Activated naive CD8-positive, alpha-beta T cell treated with anti-CD3 and anti-CD28 coated beads for 36 hours (primary cell): ENCODE data around the gene MRPL16. TPM values are rescaled to one million over a fixed set of nuclear protein-coding genes. Genes with fewer than 3 reads are reported as not detected.

ENCODE experiments used
- DNase-seq: peaks from one replicate; pipeline ENCODE4 v3.0.0; 2021
- H3K27ac Mint-ChIP-seq: one replicate; pipeline ENCODE4 v1.8.0; 2022; ENCODE audit warnings: mild to moderate bottlenecking, moderate library complexity, mixed read lengths
- H3K27me3 Mint-ChIP-seq: one replicate; pipeline ENCODE4 v1.8.0; 2022; ENCODE audit warnings: mild to moderate bottlenecking, mixed read lengths
- H3K36me3 Mint-ChIP-seq: one replicate; pipeline ENCODE4 v1.8.0; 2021; ENCODE audit warnings: mild to moderate bottlenecking, mixed read lengths
- H3K4me1 Mint-ChIP-seq: one replicate; pipeline ENCODE4 v1.8.0; 2021; ENCODE audit warnings: mixed read lengths
- H3K4me3 Mint-ChIP-seq: one replicate; pipeline ENCODE4 v1.8.0; 2022; ENCODE audit warnings: mild to moderate bottlenecking, moderate library complexity, mixed read lengths
- H3K9me3 Mint-ChIP-seq: one replicate; pipeline ENCODE4 v1.8.0; 2022; ENCODE audit warnings: mixed read lengths
- total RNA-seq, 2 experiments: library from RNA; stranded (reverse); gene quantifications; one replicate each; pipeline ENCODE4 v1.2.3, GENCODE V29; 2021

Gene MRPL16
- total RNA-seq, 2 experiments from 2014 or later = 104 to 105 TPM

GRCh38 chr11:59770319-59770718 lies 40.3 kb downstream of the MRPL16 start:
- Mint-ChIP-seq H3K27me3 (no peaks in the 10 kb centered on the region), H3K36me3 (no peaks in the 10 kb centered on the region), H3K4me3 (no peak overlapping the region), H3K4me1 (peaks cover 19% of the 10 kb centered on the region), H3K9me3 (no peaks in the 10 kb centered on the region), H3K27ac (no peak overlapping the region)
- DNase-seq = no peak

GRCh38 chr11:59769828-59770227 lies 40.8 kb downstream of the MRPL16 start:
- peaks cover 22% of the 10 kb centered on the region for H3K4me1 Mint-ChIP-seq

DNA sequence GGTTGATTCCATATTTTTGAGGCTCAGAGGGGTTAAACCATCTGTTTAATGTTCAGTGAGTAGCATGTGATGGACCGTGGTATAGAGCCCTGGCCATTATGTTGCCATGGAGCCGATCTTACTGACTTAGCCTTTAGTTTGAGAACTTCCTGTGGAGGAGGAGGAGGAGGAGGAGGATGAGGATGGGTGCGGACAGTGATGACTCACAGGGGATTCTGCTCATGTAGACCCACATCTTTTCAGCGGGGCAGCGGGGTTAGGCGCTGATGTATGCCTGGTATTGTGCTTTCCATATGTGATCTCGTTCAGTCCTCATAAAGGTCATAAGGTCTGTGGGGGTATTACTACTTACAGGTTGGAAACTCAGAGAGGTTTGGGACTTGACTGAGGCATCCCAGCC lies 41.5 kb downstream of the MRPL16 start:
- Mint-ChIP-seq H3K36me3 (no peaks in the 10 kb centered on the region), H3K27me3 (no peaks in the 10 kb centered on the region)
- DNase-seq = no peak

More at GRCh38 chr11:59769828-59770227, 40.8 kb downstream of the MRPL16 start:
- no peak for DNase-seq
- Mint-ChIP-seq H3K4me3 (no peak overlapping the region), H3K27me3 (no peaks in the 10 kb centered on the region), H3K9me3 (no peaks in the 10 kb centered on the region), H3K27ac (no peak overlapping the region), H3K36me3 (no peaks in the 10 kb centered on the region)

GRCh38 chr11:59767225-59767611 lies 43.4 kb downstream of the MRPL16 start:
- Mint-ChIP-seq H3K4me1 (peaks cover 14% of the 10 kb centered on the region), H3K4me3 (no peak overlapping the region), H3K36me3 (no peaks in the 10 kb centered on the region), H3K9me3 (no peaks in the 10 kb centered on the region), H3K27me3 (no peaks in the 10 kb centered on the region), H3K27ac (no peak overlapping the region)
- no peak for DNase-seq

More for the DNA sequence above, 41.5 kb downstream of the MRPL16 start:
- Mint-ChIP-seq H3K4me3 (no peak overlapping the region), H3K4me1 (peaks cover 22% of the 10 kb centered on the region), H3K9me3 (no peaks in the 10 kb centered on the region), H3K27ac (no peak overlapping the region)

- DNase-seq = no peak
- Mint-ChIP-seq H3K4me1 (peaks cover 9% of the 10 kb centered on the region), H3K27me3 (no peaks in the 10 kb centered on the region), H3K9me3 (no peaks in the 10 kb centered on the region), H3K27ac (no peak overlapping the region), H3K4me3 (no peak overlapping the region), H3K36me3 (no peaks in the 10 kb centered on the region)
Observed at GRCh38 chr11:59766542-59767224, 43.9 kb downstream of the MRPL16 start.

DNA sequence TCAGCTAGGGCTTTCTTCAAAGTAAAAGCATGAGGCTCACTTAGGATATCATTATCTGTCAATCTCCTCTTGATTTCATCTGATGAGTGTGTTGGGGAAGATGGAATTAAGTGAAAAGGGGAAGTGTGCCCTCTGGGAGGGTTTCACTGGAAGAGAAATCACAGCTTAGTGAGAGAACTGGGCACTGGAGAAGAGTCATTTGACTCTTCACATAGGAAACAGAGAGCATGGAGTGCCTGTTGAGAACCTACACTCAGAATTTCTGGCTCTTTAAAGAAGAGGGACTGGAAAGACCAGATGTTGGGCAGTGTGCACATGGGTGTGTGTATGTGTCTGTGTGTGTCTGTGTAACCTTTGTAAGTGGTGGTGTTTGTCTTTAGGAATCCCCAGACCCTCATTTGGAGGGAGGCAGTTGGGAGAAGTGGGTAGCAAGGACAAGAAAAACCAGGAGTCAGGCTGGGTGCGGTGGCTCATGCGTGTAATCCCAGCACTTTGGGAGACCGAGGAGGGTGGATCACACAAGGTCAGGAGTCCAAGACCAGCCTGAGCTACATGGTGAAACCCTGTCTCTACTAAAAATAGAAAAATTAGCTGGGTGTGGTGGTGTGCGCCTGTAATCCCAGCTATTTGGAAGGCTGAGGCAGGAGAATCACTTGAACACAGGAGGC lies 45.4 kb downstream of the MRPL16 start:
- Mint-ChIP-seq H3K4me3 (no peak overlapping the region), H3K9me3 (no peaks in the 10 kb centered on the region), H3K4me1 (peaks cover 6% of the 10 kb centered on the region), H3K27me3 (no peaks in the 10 kb centered on the region), H3K27ac (no peak overlapping the region), H3K36me3 (no peaks in the 10 kb centered on the region)
- no peak for DNase-seq

- Mint-ChIP-seq H3K27ac (no peak overlapping the region), H3K4me1 (peaks cover 10% of the 10 kb centered on the region), H3K27me3 (no peaks in the 10 kb centered on the region), H3K9me3 (no peaks in the 10 kb centered on the region), H3K36me3 (no peaks in the 10 kb centered on the region), H3K4me3 (no peak overlapping the region)
- no peak for DNase-seq
Observed at GRCh38 chr11:59761993-59762392, 48.6 kb downstream of the MRPL16 start.

DNA sequence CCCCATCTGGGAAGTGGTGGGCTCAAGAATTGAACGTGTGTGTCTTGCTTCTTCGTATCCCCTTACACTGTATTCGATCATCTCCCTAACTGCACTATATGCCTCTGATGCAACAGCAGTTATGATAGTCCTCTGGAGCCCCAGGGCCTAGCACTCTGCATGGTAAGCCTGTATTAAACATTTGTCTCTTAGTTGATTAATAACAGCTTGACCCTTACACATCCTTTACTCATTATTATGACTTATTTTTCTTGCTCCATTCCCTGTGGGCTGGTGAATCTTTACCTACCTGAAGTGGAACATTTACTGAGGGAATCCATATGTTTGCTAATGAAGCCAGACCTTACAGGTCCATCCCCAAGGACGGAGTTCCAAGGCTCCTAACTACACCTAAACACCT lies 49.8 kb downstream of the MRPL16 start:
- Mint-ChIP-seq H3K4me3 (no peak overlapping the region), H3K27ac (no peak overlapping the region), H3K27me3 (no peaks in the 10 kb centered on the region), H3K9me3 (no peaks in the 10 kb centered on the region), H3K4me1 (peaks cover 20% of the 10 kb centered on the region), H3K36me3 (no peaks in the 10 kb centered on the region)
- DNase-seq = no peak

DNA sequence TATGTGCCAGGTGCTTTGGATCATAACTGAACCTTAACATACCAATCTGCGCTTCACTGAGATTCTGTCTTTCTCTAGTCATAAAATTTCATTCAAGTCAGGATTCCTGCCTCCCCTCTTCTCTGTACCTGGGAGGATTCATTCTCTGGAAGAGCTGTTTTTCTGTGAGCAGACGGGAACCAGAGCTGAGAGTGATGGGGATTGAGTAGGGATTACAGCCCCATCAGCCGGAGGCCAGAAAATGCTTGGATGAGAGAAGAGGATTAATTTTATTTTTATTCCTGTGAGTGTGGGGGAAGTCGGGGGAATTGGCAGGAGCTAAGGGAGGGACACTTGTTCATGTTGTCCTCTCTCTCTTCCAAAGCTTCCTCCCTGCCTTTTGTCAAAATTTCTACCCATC lies 50.7 kb downstream of the MRPL16 start:
- Mint-ChIP-seq H3K4me3 (no peak overlapping the region), H3K4me1 (peaks cover 18% of the 10 kb centered on the region), H3K27me3 (no peaks in the 10 kb centered on the region), H3K36me3 (no peaks in the 10 kb centered on the region), H3K27ac (no peak overlapping the region), H3K9me3 (no peaks in the 10 kb centered on the region)
- DNase-seq = no peak

- Mint-ChIP-seq H3K9me3 (no peaks in the 10 kb centered on the region), H3K4me3 (no peak overlapping the region), H3K36me3 (no peaks in the 10 kb centered on the region), H3K4me1 (peaks cover 23% of the 10 kb centered on the region), H3K27ac (no peak overlapping the region), H3K27me3 (no peaks in the 10 kb centered on the region)
- DNase-seq = no peak
Observed at GRCh38 chr11:59758401-59759037, 52.1 kb downstream of the MRPL16 start.

- H3K4me3 Mint-ChIP-seq = no peak overlapping the region
- H3K9me3 Mint-ChIP-seq = no peaks in the 10 kb centered on the region
- H3K27me3 Mint-ChIP-seq = no peaks in the 10 kb centered on the region
- H3K36me3 Mint-ChIP-seq = no peaks in the 10 kb centered on the region
- no peak for DNase-seq
- peaks cover 23% of the 10 kb centered on the region for H3K4me1 Mint-ChIP-seq
- peak overlapping the region; percentile 36 for H3K27ac Mint-ChIP-seq
Observed at GRCh38 chr11:59756845-59757244, 53.7 kb downstream of the MRPL16 start.

GRCh38 chr11:59756558-59756840 lies 54.1 kb downstream of the MRPL16 start:
- Mint-ChIP-seq H3K27me3 (no peaks in the 10 kb centered on the region), H3K36me3 (no peaks in the 10 kb centered on the region), H3K4me1 (peaks cover 23% of the 10 kb centered on the region), H3K4me3 (no peak overlapping the region), H3K27ac (no peak overlapping the region), H3K9me3 (no peaks in the 10 kb centered on the region)
- no peak for DNase-seq

Other genes with a start within 250 kb of the MRPL16 start
- gene OSBP, start 195.0 kb downstream of the MRPL16 start, total RNA-seq = 10 to 100 TPM; 39.4 to 39.6 TPM
- gene PATL1, start 141.7 kb downstream of the MRPL16 start, total RNA-seq = 10 to 100 TPM; 60.8 to 66.9 TPM
- not detected for gene OR10V1, start 96.9 kb downstream of the MRPL16 start, total RNA-seq
- gene STX3, start 55.4 kb downstream of the MRPL16 start, total RNA-seq = 1 to 10 TPM; 7.3 to 8.0 TPM
- not detected for gene CBLIF, start 34.7 kb upstream of the MRPL16 start, total RNA-seq
- gene TCN1, start 55.7 kb upstream of the MRPL16 start, total RNA-seq = not detected
- gene OOSP3, start 68.0 kb upstream of the MRPL16 start, total RNA-seq = not detected
- gene OOSP1, start 127.7 kb upstream of the MRPL16 start, total RNA-seq = not detected
- gene OOSP4A, start 153.3 kb upstream of the MRPL16 start, total RNA-seq = not detected
- gene OOSP4B, start 206.4 kb upstream of the MRPL16 start, total RNA-seq = not detected
- not detected for gene OOSP2, start 229.6 kb upstream of the MRPL16 start, total RNA-seq
- not detected for gene MS4A3, start 245.9 kb upstream of the MRPL16 start, total RNA-seq